Peyer's patch (tissue), 4 donors: ENCODE results near the gene ST8SIA5. TPM values are rescaled to one million over a fixed set of nuclear protein-coding genes. Genes with fewer than 3 reads are reported as not detected.

Source experiments
- DNase-seq, 3 donors: peaks; one replicate each; pipeline ENCODE4 v3.0.0-alpha.2; 2017 to 2019
- H3K27ac ChIP-seq, 4 donors: fragments of 200-600 bp; sonication (generic); one replicate each; pipeline ENCODE4 v1.5.1; 2016 to 2019
- H3K27me3 ChIP-seq, 2 donors: fragments of 200-600 bp; sonication (generic); one replicate each; pipeline ENCODE4 v1.5.1; 2019
- H3K36me3 ChIP-seq, 3 donors: fragments of 200-600 bp; sonication (generic); one replicate each; pipeline ENCODE4 v1.5.1; 2016 to 2019
- H3K4me1 ChIP-seq, 4 donors: fragments of 200-600 bp; sonication (generic); one replicate each; pipeline ENCODE4 v1.5.1; 2016 to 2019
- H3K4me3 ChIP-seq, 4 donors: fragments of 200-600 bp; sonication (generic); 1 replicate in 3 of 4; 2 replicates in 1 of 4; pipeline ENCODE4 v1.5.1; 2016 to 2019; ENCODE audit warnings: mild to moderate bottlenecking in 1 of 4
- H3K9me3 ChIP-seq, 4 donors: fragments of 200-600 bp; sonication (generic); one replicate each; pipeline ENCODE4 v1.5.1; 2016 to 2019; ENCODE audit warnings: mild to moderate bottlenecking in 1 of 4
- CTCF ChIP-seq, 6 experiments: fragments of 450-650 bp in 4 of 6; fragments of 200-600 bp in 2 of 6; sonication (generic) in 1 of 6; IDR thresholded peaks; one replicate each; pipeline ENCODE4 v1.5.1; 2017 to 2019; ENCODE audit warnings: antibody characterized with exemption in 6 of 6, mild to moderate bottlenecking in 3 of 6, moderate library complexity in 1 of 6
- POLR2A ChIP-seq, 2 donors: fragments of 450-650 bp; IDR thresholded peaks; one replicate each; pipeline ENCODE4 v1.5.1; 2017; ENCODE audit warnings: antibody characterized with exemption in 2 of 2, mild to moderate bottlenecking in 2 of 2, moderate library complexity in 2 of 2
- total RNA-seq, 4 donors: library from RNA; depleted of rRNA; stranded (reverse); fragments of >200 nt; gene quantifications; one replicate each; pipeline ENCODE4 v1.1.0, GENCODE V29; 2016

Gene ST8SIA5
- total RNA-seq, 4 donors from 2014 or later = under 0.01 to 0.09 TPM; not detected in 2

DNA sequence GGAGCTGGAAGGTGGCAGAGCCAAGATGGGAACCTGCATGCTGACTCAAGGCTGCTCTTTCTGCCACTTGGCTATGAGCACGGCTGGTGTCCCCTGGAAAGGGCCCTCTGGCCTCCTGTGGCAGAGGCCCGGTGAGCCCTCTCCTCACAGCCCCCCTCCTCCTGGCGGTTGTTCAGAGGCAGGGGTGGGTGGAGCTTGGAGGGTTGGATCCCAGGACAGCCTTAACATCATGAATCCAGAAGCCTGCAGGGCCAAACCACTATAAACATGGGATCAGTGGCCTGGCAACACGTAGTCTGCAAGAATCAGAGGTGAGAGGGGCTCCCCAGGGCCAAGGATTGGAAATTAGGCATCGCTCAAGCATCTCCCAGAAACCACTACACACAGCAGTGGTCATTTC, 51.3 kb downstream of the ST8SIA5 start:
- Histone ChIP-seq H3K27me3 (no peaks in the 10 kb centered on the region), H3K36me3 (no peaks in the 10 kb centered on the region), H3K9me3 (no peaks in the 10 kb centered on the region), H3K27ac (no peak overlapping the region), H3K4me1 (no peaks in the 10 kb centered on the region), H3K4me3 (no peak overlapping the region)
- TF ChIP-seq CTCF (IDR thresholded peaks at IDR 0.05) (no peak), POLR2A (IDR thresholded peaks at IDR 0.05) (no peak)
- DNase-seq = no peak

- no peak for DNase-seq
- Histone ChIP-seq H3K4me3 (no peak overlapping the region), H3K4me1 (no peaks in the 10 kb centered on the region), H3K27ac (no peak overlapping the region), H3K9me3 (no peaks in the 10 kb centered on the region), H3K36me3 (no peaks in the 10 kb centered on the region), H3K27me3 (no peaks in the 10 kb centered on the region)
- TF ChIP-seq CTCF (IDR thresholded peaks at IDR 0.05) (no peak), POLR2A (IDR thresholded peaks at IDR 0.05) (no peak)
Measured at GRCh38 chr18:46704816-46705215, 52.0 kb downstream of the ST8SIA5 start.

DNA sequence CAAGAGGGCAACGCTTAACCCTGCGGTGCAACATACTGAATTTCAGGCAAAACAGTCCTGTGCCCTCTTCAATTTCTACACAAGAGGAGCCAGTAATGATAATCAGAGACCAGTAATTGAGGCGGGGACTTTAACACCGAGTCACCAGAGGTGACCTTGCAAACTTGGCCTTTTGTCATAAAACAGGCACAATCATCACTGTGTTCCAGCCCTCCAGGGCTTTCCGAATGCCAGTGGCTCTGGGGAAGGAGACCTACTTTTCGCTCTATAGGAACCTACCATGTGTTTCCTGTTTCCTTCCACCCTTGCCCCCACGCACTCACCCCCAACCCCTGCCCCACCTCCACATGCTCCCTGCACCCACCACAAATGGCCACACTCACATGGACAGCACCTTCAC, 52.7 kb downstream of the ST8SIA5 start:
- Histone ChIP-seq H3K27ac (no peak overlapping the region), H3K4me3 (no peak overlapping the region), H3K9me3 (no peaks in the 10 kb centered on the region), H3K4me1 (no peaks in the 10 kb centered on the region), H3K27me3 (no peaks in the 10 kb centered on the region), H3K36me3 (no peaks in the 10 kb centered on the region)
- TF ChIP-seq POLR2A (IDR thresholded peaks at IDR 0.05) (no peak), CTCF (IDR thresholded peaks at IDR 0.05) (no peak)
- no peak for DNase-seq

GRCh38 chr18:46702471-46702870, 54.4 kb downstream of the ST8SIA5 start:
- DNase-seq = no peak
- H3K27ac ChIP-seq = no peak overlapping the region
- TF ChIP-seq POLR2A (IDR thresholded peaks at IDR 0.05) = no peak
- TF ChIP-seq CTCF (IDR thresholded peaks at IDR 0.05) = no peak
- no peaks in the 10 kb centered on the region for H3K36me3 ChIP-seq
- no peaks in the 10 kb centered on the region for H3K27me3 ChIP-seq
- H3K9me3 ChIP-seq = no peaks in the 10 kb centered on the region
- H3K4me1 ChIP-seq = no peaks in the 10 kb centered on the region
- H3K4me3 ChIP-seq = no peak overlapping the region

DNA sequence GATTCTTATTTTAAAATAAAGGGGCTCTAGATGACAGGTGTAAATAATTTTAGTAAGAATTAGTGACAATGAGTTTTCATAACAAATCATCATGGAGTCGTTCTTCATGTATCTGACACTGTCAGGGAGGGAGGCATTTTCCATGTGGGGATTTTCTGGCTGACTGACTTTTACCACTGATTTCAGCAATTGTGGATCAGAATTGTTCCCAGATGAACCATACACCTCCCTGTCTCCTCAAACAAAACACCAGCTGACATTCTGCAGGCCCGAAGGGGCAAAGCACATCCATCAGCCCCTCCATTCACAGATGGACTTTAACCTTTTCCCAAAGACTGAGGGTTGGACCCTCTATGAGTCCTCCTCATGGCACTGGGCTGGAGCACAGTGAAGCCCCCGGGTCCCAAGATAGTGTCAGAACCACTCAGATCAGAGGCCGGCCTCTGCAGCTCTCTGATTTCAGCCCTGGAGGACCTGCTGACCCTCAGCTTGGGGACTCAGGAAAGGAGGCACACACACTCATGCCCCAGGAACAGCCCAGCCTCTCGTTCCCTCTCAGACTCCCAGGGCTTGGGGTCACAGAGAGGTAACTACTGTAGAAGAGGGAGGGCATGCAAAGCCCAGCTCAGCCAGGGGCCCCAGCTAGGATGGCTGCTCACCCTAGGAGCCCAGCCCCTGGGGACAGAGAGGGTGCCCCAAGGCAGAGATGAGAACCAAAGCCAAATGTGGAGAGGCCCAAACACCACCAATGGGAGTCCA, 56.6 kb downstream of the ST8SIA5 start:
- TF ChIP-seq CTCF (IDR thresholded peaks at IDR 0.05) (no peak), POLR2A (IDR thresholded peaks at IDR 0.05) (no peak)
- H3K4me3 ChIP-seq = no peak overlapping the region
- no peaks in the 10 kb centered on the region for H3K9me3 ChIP-seq
- DNase-seq = no peak
- H3K27me3 ChIP-seq = no peaks in the 10 kb centered on the region
- H3K27ac ChIP-seq = no peak overlapping the region
- no peaks in the 10 kb centered on the region for H3K4me1 ChIP-seq
- H3K36me3 ChIP-seq = no peaks in the 10 kb centered on the region
